GM19351 (cell line): ENCODE results near the gene OR51M1.
A peak's percentile ranks its signal among the peaks of the same experiment; 100 is the strongest.
"Not testable (repeated sequence)": the region's sequence is repeated elsewhere in the genome, so short reads cannot be mapped to it uniquely, and the experiment has no call there.

Experiments
- ATAC-seq: cut with Tn5 transposase; IDR thresholded peaks from one replicate; pipeline ENCODE4 v1.9.1; 2021; ENCODE audit warnings: mild to moderate bottlenecking, moderate library complexity; ENCODE audit not compliant: unreplicated experiment

The OR51M1 gene, protein sequence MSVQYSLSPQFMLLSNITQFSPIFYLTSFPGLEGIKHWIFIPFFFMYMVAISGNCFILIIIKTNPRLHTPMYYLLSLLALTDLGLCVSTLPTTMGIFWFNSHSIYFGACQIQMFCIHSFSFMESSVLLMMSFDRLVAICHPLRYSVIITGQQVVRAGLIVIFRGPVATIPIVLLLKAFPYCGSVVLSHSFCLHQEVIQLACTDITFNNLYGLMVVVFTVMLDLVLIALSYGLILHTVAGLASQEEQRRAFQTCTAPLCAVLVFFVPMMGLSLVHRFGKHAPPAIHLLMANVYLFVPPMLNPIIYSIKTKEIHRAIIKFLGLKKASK

DNA sequence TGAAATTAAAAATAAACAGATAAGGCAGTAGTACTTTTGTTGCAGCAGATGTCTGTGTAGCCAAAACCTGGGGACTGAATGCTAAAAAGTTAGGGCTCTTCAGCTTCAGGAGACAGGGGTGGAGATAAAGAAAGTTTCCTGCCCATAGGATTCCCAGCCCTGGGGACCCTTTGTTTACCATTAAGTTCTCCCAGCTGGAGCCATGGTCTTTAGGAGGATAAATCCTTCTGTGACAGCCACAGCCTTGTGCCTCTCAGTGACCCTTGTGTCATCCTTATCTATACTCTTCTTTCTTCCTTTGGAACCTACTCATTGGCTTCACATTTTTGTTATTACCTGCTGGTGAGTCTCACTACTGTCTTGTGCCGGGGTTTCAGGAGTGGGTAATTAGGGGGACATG, at the start of gene OR51M1:
OR51M1 (plus strand) TSS at position 237 of the 400 bp plus-strand sequence. CDS start 5,587 bp downstream, outside the sequence.
- ATAC-seq: no peak

DNA sequence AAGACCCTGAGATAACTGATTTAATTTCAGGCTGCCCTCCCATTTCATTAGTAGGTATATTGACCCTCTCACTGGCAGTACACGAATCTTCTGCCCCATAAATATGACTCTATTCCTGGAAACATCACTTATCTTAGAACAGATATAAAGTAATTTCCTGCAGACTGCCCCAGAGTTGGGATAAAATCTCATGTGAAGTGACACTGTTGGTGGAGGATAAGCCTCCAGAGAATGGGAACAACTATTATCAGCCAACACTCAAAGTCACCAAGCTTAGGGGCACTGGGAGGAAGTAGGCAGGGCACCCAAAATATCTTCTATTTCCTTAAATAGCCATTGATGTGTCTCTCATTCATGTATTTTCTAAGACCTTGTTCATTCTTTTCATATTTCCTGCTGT, 48.4 kb upstream of the OR51M1 start:
- ATAC-seq: no peak

DNA sequence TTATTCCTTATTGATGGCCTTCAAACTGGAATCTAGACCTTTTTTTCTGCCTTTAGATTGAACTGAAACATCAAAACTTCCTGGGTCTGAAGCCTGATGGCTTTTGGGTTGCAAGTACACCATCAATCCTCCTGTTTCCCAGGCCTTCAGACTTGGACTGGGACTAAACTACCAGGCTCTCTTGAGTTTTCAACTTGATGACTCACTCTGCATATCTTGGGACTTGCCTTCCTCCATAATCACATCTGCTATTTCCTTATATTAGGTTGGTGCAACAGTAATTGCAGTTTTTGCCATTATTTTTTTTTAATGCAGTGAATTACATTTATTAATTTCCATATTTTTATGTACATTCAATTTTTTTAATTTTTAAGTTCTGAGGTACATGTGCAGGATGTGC, 47.3 kb upstream of the OR51M1 start:
- ATAC-seq: no peak

DNA sequence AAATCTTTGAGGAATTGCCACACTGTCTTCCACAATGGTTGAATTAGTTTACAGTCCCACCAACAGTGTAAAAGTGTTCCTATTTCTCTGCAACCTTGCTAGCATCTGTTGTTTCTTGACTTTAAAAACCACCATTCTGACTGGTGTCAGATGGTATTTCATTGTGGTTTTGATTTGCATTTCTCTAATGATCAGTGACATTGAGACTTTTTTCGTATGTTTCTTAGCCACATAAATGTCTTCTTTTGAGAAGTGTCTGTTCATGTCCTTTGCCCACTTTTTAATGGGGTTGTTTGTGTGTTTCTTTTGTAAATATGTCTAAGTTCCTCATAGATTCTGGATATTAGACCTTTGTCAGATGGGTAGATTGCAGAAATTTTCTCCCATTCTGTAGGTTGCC, 46.4 kb upstream of the OR51M1 start:
- not testable (repeated sequence) for ATAC-seq

DNA sequence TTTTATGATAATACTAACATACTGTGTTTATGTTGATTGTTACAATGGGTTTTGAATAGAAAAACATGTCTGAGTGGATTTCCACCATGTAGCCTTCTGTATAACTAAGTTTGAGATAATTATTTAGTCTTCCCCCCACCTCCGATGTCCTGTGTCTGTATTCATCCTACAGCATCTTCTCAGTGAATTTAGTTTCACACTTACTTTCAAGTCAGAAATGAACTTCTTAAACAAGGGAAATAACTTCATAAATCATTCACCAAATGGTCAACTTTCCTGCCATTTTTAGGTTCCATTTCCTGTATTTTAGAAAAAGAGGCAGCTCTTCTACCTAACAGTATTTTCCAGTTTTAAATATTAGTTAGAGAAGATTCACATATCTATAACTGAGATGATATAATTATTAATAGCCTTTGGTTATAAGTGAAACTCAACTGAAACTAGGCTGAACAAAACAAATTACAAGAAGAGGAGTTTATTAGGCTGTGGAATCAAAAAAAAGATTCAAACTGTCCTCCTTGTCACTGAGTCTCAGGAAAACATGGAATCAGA, 43.8 kb upstream of the OR51M1 start:
- ATAC-seq: peak; percentile 36

DNA sequence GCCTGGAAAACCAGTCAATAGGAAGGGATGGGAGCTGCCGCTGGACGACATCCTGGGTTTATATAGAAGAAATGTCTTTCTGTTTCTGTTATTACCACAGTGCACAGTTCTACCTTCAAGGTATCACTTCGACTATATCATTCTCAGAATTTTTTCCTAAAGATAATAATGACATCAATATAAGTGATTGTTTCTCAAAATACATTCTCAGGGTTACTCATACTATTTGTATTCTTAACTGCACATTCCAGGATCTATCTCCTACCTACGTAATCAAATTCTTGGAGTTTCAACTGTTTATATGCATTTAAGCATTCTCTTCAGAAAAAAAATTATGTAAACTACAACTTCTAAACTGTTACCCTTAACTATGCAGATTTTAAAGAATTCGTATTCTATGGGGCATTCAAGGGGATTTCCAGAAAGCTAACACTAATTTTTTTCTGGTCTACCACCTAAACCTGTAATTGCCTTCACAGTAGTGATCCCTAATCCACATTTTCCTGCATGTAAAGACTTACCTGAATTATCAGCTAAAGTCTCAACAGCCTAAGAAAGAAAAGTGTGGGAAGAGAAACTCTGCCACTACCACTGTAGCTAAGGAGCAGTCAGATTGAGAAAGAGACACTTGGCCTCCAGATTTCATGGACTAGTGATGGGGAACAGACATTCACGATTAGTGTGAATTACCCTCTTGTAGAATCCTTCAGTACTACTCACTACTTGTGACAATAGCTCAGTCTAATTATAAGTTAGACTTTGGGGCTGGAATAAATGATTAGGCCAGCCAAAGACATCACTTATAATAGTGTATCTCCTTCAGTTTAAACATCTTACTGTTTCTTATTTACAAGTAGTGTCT, 39.9 kb upstream of the OR51M1 start, which contains the start of gene OR51B5:
OR51B5 (minus strand) TSS at position 51 of the 862 bp plus-strand sequence; CDS start at position 51, 0 bp downstream.
- ATAC-seq: no peak

DNA sequence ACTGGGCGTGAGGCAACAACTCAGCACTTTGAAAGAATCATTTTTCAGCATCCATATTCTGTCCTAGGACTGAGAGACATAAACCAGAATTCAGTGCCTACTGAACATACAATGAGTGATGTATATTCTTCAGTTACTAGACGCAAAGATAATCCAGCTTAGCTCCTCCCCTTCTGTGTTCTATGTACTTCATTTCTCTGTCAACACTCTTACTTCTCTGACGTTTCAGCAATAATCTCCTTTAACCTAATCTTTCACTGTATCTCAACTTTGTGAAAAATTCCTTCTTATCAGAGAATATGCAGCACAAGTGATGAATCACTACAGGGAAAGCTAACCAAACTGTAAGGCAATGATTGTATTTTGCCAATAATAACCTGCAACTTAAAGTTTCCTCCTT, 37.8 kb upstream of the OR51M1 start:
- ATAC-seq: no peak

DNA sequence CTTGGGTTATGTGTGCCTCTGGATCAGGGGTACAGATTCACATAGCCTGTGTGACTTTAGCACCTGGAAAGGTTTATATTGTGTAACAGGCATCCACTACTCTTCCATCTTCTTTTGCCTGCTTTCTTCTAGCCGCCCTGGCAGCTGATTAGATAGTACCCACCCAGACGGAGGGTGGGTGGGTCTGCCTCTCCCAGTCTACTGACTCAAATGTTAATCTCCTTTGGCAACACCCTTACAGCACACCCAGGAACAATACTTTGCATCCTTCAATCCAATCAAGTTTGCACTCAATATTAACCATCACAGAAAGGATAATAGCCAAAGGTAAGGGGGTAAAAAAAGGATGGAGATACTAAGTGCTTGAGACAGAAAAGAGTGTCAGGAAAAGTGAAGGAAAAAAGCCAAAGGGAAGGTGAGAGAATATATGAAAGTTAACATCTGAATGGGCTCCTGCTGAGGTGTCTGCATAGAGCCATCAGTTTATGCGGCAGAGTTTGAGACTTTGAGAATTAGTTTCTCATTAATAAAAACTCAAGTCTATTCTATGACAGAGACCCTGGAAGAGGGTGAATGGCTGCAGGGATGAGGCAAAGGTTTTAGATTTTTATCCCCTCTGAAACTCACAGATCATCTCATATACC, 34.9 kb upstream of the OR51M1 start:
- no peak for ATAC-seq

DNA sequence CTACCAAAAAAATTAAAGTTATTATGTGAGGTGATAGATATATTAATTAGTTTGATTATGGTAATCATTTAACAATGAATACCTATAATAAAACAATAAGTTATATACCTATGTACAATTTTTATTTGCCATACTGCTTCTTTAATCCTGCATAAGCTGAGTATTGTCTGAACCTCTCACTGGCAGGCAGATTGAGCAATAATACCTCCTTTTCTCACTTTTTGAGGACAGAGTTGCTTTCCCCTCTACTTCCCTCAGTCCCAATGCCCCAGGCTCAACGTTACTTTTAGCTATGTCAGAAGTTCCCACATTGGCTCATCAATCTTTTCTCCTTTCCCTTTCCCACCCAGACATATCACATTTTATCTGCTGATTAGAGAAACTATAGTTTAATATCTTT, 34.1 kb upstream of the OR51M1 start:
- no peak for ATAC-seq

DNA sequence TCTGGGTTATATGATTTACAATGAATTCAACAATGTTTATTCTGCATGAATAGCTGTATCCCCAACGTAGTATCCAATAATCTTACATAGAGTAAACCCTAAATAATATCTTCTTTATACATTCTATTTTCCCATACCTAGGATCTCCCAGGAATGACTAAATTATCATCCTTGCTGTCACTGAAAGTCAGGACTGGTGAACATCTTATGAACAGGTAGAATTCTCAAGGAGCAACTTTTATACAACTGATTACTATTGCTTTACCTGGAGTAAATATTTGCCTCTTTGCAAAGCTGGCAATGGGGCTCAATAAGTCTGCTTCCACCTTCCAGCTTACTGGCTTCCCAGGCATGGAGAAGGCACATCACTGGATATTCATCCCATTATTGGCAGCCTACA, 32.4 kb upstream of the OR51M1 start, which contains the start of gene OR51B6:
OR51B6 (plus strand) TSS at position 301 of the 400 bp plus-strand sequence; CDS start at position 301, 0 bp downstream.
- no peak for ATAC-seq

DNA sequence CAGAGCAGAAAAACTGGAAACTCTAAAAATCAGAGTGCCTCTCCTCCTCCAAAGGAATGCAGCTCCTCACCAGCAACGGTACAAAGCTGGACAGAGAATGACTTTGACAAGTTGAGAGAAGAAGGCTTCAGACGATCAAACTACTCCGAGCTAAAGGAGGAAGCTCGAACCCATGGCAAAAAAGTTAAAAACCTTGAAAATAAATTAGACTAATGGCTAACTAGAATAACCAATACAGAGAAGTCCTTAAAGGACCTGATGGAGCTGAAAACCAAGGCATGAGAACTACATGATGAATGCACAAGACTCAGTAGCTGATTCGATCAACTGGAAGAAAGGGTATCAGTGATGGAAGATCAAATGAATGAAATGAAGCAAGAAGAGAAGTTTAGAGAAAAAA, 27.6 kb upstream of the OR51M1 start:
- ATAC-seq: not testable (repeated sequence)

DNA sequence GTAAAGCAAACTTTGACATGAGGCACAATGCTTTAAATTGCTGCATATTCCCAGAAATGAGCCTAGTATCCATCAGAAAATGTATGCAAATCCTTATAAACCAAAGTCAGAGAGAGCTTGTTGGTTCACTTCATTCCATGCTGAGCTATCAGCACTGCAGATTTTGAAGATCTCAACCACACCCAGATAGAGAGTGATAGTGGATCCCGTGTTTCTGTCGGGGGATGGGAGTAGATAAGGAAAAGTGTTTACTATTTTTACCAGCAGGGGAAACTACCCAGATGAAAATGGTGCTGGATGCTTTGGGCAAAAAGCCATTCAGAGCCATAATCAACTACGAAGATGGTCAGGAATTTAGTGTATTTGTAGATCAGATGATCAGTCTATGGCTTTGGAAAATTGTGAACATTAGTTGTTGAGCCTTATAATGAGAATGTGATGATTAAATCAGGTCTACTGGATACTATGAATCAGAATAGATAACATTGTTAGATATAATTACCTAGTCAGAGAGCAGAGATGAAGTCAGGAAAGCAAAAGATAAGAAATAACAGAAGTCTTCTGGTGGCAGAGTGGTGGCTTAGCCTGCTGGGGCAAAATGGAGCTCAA, 21.5 kb upstream of the OR51M1 start:
- ATAC-seq: no peak

DNA sequence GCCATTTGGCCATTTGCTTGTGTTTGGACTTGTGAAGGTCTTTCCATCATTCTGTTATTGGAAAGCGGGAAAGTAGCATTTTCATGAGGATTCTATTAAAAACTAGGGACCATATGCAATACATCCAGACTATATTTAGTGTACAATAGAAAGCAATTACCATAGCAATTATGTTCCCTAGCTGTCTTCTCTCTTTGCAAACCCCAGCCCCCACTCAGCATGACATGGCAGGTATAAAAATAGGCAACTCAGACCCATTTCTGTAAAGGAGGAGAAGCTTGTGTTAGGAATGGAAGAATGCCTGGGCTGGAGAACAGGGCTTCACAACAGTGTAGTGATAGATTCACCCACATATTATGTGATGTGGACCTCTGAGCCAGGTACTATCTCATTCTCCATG, 19.9 kb upstream of the OR51M1 start:
- no peak for ATAC-seq

DNA sequence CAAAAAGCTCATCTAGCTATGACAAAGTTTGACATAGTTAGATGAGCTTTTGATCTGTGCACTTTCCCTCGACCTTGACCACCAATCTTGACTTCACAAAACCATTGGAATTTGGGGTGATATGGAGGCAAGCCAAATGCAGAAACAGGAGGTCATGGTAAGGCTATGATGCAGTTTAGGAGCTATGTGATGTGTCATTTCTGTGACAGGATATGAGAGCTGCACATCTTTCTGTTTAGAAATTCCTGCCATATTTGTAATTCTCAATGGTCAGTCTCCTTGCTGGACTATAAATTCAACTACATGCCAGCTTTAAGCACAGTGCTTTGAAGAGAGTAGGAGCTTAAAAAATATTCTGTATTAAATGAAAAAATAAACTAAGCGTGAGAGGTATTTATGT, 19.4 kb upstream of the OR51M1 start:
- no peak for ATAC-seq

DNA sequence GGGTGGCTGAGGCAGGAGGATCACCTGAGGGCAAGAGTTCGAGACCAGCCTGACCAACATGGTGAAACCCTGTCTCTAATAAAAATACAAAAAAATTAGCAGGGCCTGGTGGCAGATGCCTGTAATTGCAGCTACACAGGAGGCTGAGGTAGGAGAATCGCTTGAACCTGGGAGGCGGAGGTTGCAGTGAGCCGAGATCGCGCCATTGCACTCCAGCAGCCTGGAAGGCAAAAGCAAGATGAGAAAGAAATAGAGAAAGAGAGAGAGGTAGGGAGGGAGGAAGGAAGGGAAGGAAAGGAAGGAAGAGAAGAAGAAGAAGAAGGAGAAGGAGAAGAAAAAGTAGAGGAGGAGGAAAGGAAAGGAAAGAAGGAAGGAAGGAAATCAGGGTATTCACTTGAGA, 17.2 kb upstream of the OR51M1 start:
- not testable (repeated sequence) for ATAC-seq

DNA sequence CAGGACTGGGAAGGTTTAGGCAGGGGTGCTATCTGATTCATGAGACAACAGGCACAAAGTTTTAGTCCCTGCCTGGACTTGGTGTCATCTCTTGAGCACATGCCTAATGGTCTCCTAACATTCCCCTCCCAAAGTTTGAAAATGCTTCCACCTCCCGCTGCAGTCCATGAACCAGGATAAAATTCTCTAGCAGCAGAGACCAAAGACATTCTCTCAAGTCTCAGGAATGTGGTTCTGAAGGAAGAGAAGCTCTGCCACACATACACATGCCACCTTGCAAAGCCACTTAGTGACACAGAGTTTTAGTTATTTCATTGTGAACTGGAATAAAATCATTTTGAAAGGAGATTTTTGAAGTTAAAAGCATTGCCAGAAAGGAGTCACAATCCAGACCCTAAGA, 16.8 kb upstream of the OR51M1 start:
- no peak for ATAC-seq

DNA sequence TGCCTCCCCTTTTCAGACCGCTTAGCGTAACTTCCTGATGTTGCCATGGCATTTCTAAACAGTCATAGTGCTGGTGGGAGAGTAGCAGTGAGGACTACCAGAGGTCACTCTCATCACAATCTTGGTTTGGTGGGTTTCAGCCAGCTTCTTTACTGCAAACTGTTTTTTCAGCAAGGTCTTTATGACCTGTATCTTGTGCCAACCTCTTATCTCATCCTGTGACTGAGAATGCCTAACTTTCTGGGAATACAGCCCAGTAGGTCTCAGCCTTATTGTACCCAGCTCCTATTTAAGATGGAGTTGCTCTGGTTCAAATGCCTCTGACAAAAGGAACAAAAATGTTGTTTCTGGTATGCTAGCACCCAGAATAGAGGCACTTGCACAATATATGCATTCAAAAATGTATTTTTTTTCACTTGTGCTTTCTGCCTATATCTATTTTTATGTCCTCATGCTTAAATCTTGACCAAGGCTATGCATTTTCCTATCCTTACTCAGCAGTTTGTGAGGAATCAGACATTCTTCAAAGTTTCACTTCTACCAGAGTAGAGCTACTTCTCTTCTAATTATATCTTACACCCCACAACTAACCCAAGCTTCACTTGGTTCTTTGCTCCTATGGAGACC, 16.1 kb upstream of the OR51M1 start:
- ATAC-seq: no peak

DNA sequence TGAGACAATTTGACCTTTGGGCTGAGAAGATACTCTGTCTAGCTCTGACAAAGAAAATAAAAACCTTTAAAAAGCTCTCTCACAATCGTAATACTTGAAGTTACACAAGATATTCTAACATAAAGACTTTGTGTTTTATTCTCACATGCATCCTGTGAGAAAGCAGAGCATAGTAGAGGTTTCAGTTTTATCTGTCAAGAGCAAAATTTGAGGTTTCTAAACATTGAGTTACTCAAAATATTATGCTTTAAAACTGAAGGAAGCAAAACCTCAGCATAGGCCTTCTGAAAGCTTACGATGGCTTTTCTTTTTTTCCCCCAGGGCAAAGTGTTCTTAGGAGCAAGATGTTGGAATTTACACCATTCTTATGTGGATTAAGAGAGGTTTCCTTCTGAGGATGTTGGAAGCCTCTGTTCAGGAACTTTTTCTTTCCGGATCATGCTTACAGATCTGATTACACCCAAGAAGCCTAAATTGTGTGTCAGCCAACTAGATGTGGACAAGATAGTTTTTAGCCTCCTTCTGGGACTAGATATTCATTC, 15.0 kb upstream of the OR51M1 start:
- no peak for ATAC-seq

DNA sequence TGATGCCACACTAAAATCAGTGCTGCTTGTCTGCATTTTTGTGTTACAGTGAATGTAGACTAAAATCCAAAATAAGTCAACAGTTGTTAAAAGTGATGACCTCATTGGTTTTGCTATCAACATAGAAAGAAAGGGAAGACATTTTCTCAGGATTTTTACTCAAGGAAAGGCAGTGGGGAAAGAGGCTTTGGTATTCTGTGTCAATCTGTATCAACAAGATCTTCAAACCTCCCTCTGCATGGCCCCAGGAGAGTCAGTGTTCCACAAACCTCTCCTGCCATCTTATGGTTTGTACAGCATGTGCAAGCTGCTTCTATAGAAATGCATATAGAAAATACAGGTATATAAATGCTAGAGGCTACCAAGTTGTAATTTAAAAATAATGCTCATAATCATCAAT, 13.8 kb upstream of the OR51M1 start:
- ATAC-seq: no peak
